ENCODE results near the gene CADM3. TPM values are rescaled to one million over a fixed set of nuclear protein-coding genes. Genes with fewer than 3 reads are reported as not detected.

The CADM3 gene
- total RNA-seq, 2 experiments from 2014 or later = not detected

DNA sequence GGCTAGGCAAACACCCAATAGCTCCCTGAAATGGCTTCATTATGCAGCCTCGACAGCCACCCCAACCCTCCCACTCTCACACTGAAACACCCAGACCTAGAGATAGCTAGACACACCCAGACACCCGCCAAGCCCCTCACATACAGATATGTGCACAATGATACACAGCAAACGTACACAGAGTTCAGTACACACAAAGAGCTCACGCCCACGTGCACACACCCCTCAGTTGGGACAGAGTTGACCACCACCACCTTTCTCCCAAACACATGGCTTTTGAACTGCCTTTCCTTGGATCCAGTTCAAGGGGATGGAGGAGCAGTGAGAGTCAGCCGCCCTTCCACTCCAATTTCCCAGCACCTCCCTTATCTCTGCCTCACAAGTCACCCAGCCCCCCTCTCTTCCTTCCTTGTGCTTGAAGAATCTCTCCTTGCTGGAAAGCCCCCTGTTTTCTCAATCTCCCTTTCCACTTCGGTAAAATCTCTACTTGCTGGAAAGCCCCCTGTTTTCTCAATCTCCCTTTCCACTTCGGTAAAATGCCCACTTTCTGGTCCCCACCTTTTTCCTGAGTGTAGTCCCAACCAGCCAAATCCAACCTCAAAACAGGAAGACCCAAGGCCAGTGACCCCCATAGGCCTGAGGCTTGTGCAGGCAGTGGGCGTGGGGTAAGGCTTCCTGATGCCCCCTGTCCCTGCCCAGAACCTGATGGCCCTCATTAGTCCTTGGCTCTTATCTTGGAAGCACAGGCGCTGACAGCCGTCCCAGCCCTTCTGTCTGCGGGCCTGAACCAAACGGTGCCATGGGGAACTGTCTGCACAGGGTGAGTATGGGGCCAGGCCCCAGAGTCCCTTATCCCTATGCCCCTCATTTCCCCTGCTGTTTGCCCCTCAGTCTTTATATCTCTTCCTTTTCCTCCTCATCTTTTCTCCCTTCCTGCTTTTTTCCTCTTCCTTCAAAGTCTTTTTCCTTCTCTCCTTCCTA is 33.0 kb downstream of the CADM3 start, which contains the start of gene ACKR1:
Gene ACKR1, plus strand, starts transcription at position 715 of the 981 bp plus-strand sequence. Its CDS starts 85 bp downstream, at position 800.
- Histone ChIP-seq H3K27ac (ENCODE audit: low read depth, low read length, poor library complexity, severe bottlenecking) (no peak within 1 kb of the TSS), H3K79me2 (ENCODE audit: insufficient read depth, low read depth, low read length) (no peaks in the 10 kb centered on the region), H4K20me1 (ENCODE audit: insufficient read depth, low read length) (no peaks in the 10 kb centered on the region), H3K4me1 (ENCODE audit: insufficient read depth, low read length, poor library complexity, severe bottlenecking) (no peaks in the 10 kb centered on the region), H3K9me2 (ENCODE audit: insufficient read depth, low read length) (no peaks in the 10 kb centered on the region), H3K36me3 (ENCODE audit: insufficient read depth, low read length) (no peaks in the 10 kb centered on the region), H3K9me3 (ENCODE audit: low read length) (no peaks in the 10 kb centered on the region), H3K4me3 (ENCODE audit: low read depth, low read length, poor library complexity, severe bottlenecking) (no peak within 1 kb of the TSS), H2AFZ (ENCODE audit: low read length) (no peak within 1 kb of the TSS), H3K4me2 (ENCODE audit: low read length) (no peak within 1 kb of the TSS)
- no TSS peak for BruUV-seq (replicated peaks)
- ChIA-PET CTCF (ENCODE audit: unreplicated experiment) (no interaction called here), POLR2A (no interaction called here)
- TF ChIP-seq, protein P1, sequence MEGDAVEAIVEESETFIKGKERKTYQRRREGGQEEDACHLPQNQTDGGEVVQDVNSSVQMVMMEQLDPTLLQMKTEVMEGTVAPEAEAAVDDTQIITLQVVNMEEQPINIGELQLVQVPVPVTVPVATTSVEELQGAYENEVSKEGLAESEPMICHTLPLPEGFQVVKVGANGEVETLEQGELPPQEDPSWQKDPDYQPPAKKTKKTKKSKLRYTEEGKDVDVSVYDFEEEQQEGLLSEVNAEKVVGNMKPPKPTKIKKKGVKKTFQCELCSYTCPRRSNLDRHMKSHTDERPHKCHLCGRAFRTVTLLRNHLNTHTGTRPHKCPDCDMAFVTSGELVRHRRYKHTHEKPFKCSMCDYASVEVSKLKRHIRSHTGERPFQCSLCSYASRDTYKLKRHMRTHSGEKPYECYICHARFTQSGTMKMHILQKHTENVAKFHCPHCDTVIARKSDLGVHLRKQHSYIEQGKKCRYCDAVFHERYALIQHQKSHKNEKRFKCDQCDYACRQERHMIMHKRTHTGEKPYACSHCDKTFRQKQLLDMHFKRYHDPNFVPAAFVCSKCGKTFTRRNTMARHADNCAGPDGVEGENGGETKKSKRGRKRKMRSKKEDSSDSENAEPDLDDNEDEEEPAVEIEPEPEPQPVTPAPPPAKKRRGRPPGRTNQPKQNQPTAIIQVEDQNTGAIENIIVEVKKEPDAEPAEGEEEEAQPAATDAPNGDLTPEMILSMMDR (conservative IDR thresholded peaks at IDR 0.05; ENCODE audit: low read length) = no peak
- TF ChIP-seq EZH2phosphoT487 (IDR thresholded peaks at IDR 0.05; ENCODE audit: borderline replicate concordance, low read depth, low read length) = no peak
- no peak for DNase-seq (ENCODE audit: low spot score)
- intact Hi-C loops (cut with micrococcal nuclease; ENCODE audit: unreplicated experiment) = no loop called here

GRCh38 chr1:159205225-159205624 is 33.8 kb downstream of the CADM3 start:
- Histone ChIP-seq H4K20me1 (ENCODE audit: insufficient read depth, low read length) (no peaks in the 10 kb centered on the region), H3K27ac (ENCODE audit: low read depth, low read length, poor library complexity, severe bottlenecking) (no peak overlapping the region), H2AFZ (ENCODE audit: low read length) (no peak overlapping the region), H3K4me1 (ENCODE audit: insufficient read depth, low read length, poor library complexity, severe bottlenecking) (no peaks in the 10 kb centered on the region), H3K9me3 (ENCODE audit: low read length) (no peaks in the 10 kb centered on the region), H3K36me3 (ENCODE audit: insufficient read depth, low read length) (no peaks in the 10 kb centered on the region), H3K9me2 (ENCODE audit: insufficient read depth, low read length) (no peaks in the 10 kb centered on the region), H3K4me2 (ENCODE audit: low read length) (no peak overlapping the region), H3K79me2 (ENCODE audit: insufficient read depth, low read depth, low read length) (no peaks in the 10 kb centered on the region), H3K4me3 (ENCODE audit: low read depth, low read length, poor library complexity, severe bottlenecking) (no peak overlapping the region)
- intact Hi-C loops (cut with micrococcal nuclease; ENCODE audit: unreplicated experiment) = no loop called here
- no peak for TF ChIP-seq EZH2phosphoT487 (IDR thresholded peaks at IDR 0.05; ENCODE audit: borderline replicate concordance, low read depth, low read length)
- TF ChIP-seq, protein P1 (conservative IDR thresholded peaks at IDR 0.05; ENCODE audit: low read length) = no peak
- CTCF ChIA-PET (ENCODE audit: unreplicated experiment) = no interaction called here
- BruUV-seq (replicated peaks) = no TSS peak
- POLR2A ChIA-PET = no interaction called here
- DNase-seq (ENCODE audit: low spot score) = no peak

DNA sequence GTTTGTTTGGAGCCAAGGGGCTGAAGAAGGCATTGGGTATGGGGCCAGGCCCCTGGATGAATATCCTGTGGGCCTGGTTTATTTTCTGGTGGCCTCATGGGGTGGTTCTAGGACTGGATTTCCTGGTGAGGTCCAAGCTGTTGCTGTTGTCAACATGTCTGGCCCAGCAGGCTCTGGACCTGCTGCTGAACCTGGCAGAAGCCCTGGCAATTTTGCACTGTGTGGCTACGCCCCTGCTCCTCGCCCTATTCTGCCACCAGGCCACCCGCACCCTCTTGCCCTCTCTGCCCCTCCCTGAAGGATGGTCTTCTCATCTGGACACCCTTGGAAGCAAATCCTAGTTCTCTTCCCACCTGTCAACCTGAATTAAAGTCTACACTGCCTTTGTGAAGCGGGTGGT is 34.7 kb downstream of the CADM3 start:
- Histone ChIP-seq H3K27ac (ENCODE audit: low read depth, low read length, poor library complexity, severe bottlenecking) (no peak overlapping the region), H3K36me3 (ENCODE audit: insufficient read depth, low read length) (no peaks in the 10 kb centered on the region), H3K4me1 (ENCODE audit: insufficient read depth, low read length, poor library complexity, severe bottlenecking) (no peaks in the 10 kb centered on the region), H3K4me2 (ENCODE audit: low read length) (no peak overlapping the region), H4K20me1 (ENCODE audit: insufficient read depth, low read length) (no peaks in the 10 kb centered on the region), H3K9me3 (ENCODE audit: low read length) (no peaks in the 10 kb centered on the region), H3K79me2 (ENCODE audit: insufficient read depth, low read depth, low read length) (no peaks in the 10 kb centered on the region), H3K4me3 (ENCODE audit: low read depth, low read length, poor library complexity, severe bottlenecking) (no peak overlapping the region), H3K9me2 (ENCODE audit: insufficient read depth, low read length) (no peaks in the 10 kb centered on the region), H2AFZ (ENCODE audit: low read length) (no peak overlapping the region)
- ChIA-PET CTCF (ENCODE audit: unreplicated experiment) (no interaction called here), POLR2A (no interaction called here)
- TF ChIP-seq EZH2phosphoT487 (IDR thresholded peaks at IDR 0.05; ENCODE audit: borderline replicate concordance, low read depth, low read length) = no peak
- TF ChIP-seq, protein P1 (conservative IDR thresholded peaks at IDR 0.05; ENCODE audit: low read length) = no peak
- intact Hi-C loops (cut with micrococcal nuclease; ENCODE audit: unreplicated experiment) = no loop called here
- no TSS peak for BruUV-seq (replicated peaks)
- no peak for DNase-seq (ENCODE audit: low spot score)

All from OCI-LY7 (cell line).